ENCODE measurements around the gene KNDC1. TPM values are rescaled to one million over a fixed set of nuclear protein-coding genes. Genes with fewer than 3 reads are reported as not detected.

Gene KNDC1
- total and polyA plus RNA-seq, 10 of the 15 experiments (the other 5 are each of a cell fraction or from before 2014, with no cell fraction given) = 0.03 to 0.11 (median 0.05) TPM; not detected in 7

DNA sequence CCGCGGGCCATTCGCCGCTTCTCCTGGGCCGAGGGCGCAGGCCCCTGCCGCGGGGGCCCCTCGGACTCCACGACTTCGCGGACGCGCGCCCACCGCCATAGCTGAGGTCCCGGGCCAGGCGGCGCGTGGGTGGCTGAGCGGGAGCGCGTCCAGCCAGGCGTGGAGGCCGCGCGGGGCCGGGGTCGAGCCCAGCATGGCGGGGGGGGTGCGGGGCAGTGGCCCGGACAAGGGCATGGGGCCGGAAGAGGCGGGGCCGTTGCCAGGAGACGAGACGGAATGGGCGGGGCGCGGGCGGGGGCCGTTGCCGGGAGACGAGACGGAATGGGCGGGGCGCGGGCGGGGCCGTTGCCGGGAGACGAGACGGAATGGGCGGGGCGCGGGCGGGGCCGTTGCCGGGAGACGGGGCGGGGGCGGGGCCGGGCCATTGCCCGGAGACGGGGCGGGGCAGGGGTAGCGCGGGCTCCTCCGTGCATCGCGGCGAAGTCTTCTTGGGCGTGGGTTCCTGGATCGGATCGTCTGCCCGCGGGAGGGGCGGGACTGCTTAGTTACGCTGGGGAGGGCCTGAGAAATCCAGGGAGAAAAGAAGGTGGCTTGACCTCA is 101.8 kb downstream of the KNDC1 start (continued):
- TF ChIP-seq CHD2 (IDR thresholded peaks at IDR 0.05; ENCODE audit: borderline replicate concordance, low read depth, low read length) (no peak), RBBP5 (conservative IDR thresholded peaks at IDR 0.05) (no peak)
- TF ChIP-seq, protein P1, sequence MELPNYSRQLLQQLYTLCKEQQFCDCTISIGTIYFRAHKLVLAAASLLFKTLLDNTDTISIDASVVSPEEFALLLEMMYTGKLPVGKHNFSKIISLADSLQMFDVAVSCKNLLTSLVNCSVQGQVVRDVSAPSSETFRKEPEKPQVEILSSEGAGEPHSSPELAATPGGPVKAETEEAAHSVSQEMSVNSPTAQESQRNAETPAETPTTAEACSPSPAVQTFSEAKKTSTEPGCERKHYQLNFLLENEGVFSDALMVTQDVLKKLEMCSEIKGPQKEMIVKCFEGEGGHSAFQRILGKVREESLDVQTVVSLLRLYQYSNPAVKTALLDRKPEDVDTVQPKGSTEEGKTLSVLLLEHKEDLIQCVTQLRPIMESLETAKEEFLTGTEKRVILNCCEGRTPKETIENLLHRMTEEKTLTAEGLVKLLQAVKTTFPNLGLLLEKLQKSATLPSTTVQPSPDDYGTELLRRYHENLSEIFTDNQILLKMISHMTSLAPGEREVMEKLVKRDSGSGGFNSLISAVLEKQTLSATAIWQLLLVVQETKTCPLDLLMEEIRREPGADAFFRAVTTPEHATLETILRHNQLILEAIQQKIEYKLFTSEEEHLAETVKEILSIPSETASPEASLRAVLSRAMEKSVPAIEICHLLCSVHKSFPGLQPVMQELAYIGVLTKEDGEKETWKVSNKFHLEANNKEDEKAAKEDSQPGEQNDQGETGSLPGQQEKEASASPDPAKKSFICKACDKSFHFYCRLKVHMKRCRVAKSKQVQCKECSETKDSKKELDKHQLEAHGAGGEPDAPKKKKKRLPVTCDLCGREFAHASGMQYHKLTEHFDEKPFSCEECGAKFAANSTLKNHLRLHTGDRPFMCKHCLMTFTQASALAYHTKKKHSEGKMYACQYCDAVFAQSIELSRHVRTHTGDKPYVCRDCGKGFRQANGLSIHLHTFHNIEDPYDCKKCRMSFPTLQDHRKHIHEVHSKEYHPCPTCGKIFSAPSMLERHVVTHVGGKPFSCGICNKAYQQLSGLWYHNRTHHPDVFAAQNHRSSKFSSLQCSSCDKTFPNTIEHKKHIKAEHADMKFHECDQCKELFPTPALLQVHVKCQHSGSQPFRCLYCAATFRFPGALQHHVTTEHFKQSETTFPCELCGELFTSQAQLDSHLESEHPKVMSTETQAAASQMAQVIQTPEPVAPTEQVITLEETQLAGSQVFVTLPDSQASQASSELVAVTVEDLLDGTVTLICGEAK (IDR thresholded peaks at IDR 0.05; ENCODE audit: borderline replicate concordance) = no peak

DNA sequence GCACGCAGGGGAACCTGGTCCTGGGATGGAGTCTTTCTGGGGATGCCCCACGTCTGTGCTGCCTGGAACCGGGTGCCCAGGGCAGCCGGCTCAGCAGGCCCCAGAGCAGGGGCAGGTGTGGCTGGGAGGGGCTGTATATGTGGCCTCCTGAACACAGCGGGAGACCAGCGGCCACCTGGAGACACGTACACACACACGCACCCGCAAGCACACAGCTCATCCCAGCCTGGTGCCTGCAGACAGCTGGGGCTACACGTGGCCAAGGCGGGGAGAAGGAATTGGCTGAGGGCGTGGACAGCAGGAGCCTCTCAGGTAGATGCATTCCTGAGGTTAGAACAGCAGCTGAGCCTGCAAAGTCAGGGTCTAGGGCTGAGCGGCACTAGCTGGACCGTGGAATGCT is 102.7 kb downstream of the KNDC1 start:
- Histone ChIP-seq H3K27me3 (replicated peaks in 1 of 2; ENCODE audit: control insufficient read depth in 2 of 2, insufficient read depth in 2 of 2, low read length in 1 of 2) (no peaks in the 10 kb centered on the region), H3K4me1 (ENCODE audit: control insufficient read depth, insufficient read depth, low read length) (peaks cover 23% of the 10 kb centered on the region), H3K9me3 (replicated peaks; ENCODE audit: control insufficient read depth, insufficient read depth, low read length) (no peaks in the 10 kb centered on the region), H3K4me3 (no peak overlapping the region), H4K20me1 (ENCODE audit: control insufficient read depth, insufficient read depth) (no peaks in the 10 kb centered on the region), H2AFZ (ENCODE audit: control insufficient read depth, low read depth, low read length) (no peak overlapping the region), H3K36me3 (ENCODE audit: control insufficient read depth in 2 of 2, insufficient read depth in 2 of 2, low read length in 1 of 2) (peaks cover 3 to 4% of the 10 kb centered on the region in 2 experiments; a peak in 3 of 4 replicates), H3K4me2 (ENCODE audit: control insufficient read depth, insufficient read depth) (no peak overlapping the region), H3K27ac (ENCODE audit: control insufficient read depth, insufficient read depth) (no peak overlapping the region), H3K79me2 (ENCODE audit: control insufficient read depth, insufficient read depth, low read length) (no peaks in the 10 kb centered on the region), H3K9ac (ENCODE audit: control insufficient read depth, insufficient read depth, low read length) (no peak overlapping the region)
- BruUV-seq (replicated peaks) = TSS peak; percentile 66
- intact Hi-C loops (cut with micrococcal nuclease; ENCODE audit: unreplicated experiment) = no loop called here
- no peak for FAIRE-seq
- no peak for DNase-seq (ENCODE audit: low read depth, low spot score)
- ChIA-PET POLR2A (interaction anchor here (1.4 kb wide), 1 partner anchor 15 kb away, joined by 4 read pairs; no protein-coding TSS in a partner anchor), CTCF (interaction anchor here (1.2 kb wide), 1 partner anchor 16 kb away, joined by 3 read pairs; no protein-coding TSS in a partner anchor), SMC1A (ENCODE audit: uncharacterized antibody, unreplicated experiment) (interaction anchor here (1.4 kb wide), 1 partner anchor 12 kb away, joined by 5 read pairs; no protein-coding TSS in a partner anchor), RAD21 (ENCODE audit: unreplicated experiment) (no interaction called here)
- WGBS (ENCODE audit: insufficient coverage, insufficient replicate concordance, low lambda C conversion rate, missing lambda C conversion rate) = 92% methylated on average over 14 of the region's 14 CpGs
- in situ Hi-C loops (cut with MboI) = no loop called here
- no peak for ATAC-seq
- no peak for TF ChIP-seq POLR2AphosphoS5 (IDR thresholded peaks at IDR 0.05; ENCODE audit: low read length)
- TF ChIP-seq TCF3 (IDR thresholded peaks at IDR 0.05; ENCODE audit: borderline replicate concordance, insufficient read depth, low read depth, low read length) = no peak
- TF ChIP-seq NR2C1 (IDR thresholded peaks at IDR 0.05) = no peak
- no peak for TF ChIP-seq JUND (IDR thresholded peaks at IDR 0.05; ENCODE audit: low read depth, low read length)
- no peak for TF ChIP-seq TAF1 (IDR thresholded peaks at IDR 0.05; ENCODE audit: borderline replicate concordance, low read depth, low read length)
- TF ChIP-seq BACH1 (IDR thresholded peaks at IDR 0.05; ENCODE audit: borderline replicate concordance) = no peak
- TF ChIP-seq, protein P2, sequence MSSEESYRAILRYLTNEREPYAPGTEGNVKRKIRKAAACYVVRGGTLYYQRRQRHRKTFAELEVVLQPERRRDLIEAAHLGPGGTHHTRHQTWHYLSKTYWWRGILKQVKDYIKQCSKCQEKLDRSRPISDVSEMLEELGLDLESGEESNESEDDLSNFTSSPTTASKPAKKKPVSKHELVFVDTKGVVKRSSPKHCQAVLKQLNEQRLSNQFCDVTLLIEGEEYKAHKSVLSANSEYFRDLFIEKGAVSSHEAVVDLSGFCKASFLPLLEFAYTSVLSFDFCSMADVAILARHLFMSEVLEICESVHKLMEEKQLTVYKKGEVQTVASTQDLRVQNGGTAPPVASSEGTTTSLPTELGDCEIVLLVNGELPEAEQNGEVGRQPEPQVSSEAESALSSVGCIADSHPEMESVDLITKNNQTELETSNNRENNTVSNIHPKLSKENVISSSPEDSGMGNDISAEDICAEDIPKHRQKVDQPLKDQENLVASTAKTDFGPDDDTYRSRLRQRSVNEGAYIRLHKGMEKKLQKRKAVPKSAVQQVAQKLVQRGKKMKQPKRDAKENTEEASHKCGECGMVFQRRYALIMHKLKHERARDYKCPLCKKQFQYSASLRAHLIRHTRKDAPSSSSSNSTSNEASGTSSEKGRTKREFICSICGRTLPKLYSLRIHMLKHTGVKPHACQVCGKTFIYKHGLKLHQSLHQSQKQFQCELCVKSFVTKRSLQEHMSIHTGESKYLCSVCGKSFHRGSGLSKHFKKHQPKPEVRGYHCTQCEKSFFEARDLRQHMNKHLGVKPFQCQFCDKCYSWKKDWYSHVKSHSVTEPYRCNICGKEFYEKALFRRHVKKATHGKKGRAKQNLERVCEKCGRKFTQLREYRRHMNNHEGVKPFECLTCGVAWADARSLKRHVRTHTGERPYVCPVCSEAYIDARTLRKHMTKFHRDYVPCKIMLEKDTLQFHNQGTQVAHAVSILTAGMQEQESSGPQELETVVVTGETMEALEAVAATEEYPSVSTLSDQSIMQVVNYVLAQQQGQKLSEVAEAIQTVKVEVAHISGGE (CRISPR knock-in tag; IDR thresholded peaks at IDR 0.05) = no peak
- TF ChIP-seq, protein P3, sequence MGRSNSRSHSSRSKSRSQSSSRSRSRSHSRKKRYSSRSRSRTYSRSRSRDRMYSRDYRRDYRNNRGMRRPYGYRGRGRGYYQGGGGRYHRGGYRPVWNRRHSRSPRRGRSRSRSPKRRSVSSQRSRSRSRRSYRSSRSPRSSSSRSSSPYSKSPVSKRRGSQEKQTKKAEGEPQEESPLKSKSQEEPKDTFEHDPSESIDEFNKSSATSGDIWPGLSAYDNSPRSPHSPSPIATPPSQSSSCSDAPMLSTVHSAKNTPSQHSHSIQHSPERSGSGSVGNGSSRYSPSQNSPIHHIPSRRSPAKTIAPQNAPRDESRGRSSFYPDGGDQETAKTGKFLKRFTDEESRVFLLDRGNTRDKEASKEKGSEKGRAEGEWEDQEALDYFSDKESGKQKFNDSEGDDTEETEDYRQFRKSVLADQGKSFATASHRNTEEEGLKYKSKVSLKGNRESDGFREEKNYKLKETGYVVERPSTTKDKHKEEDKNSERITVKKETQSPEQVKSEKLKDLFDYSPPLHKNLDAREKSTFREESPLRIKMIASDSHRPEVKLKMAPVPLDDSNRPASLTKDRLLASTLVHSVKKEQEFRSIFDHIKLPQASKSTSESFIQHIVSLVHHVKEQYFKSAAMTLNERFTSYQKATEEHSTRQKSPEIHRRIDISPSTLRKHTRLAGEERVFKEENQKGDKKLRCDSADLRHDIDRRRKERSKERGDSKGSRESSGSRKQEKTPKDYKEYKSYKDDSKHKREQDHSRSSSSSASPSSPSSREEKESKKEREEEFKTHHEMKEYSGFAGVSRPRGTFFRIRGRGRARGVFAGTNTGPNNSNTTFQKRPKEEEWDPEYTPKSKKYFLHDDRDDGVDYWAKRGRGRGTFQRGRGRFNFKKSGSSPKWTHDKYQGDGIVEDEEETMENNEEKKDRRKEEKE (IDR thresholded peaks at IDR 0.05) = no peak
- TF ChIP-seq IKZF2 (IDR thresholded peaks at IDR 0.05) = no peak
